HuH-7.5 (cell line): ENCODE results near the gene ANKRD18B.
"Not testable (repeated sequence)": the region's sequence is repeated elsewhere in the genome, so short reads cannot be mapped to it uniquely, and the experiment has no call there.

Source experiments
- DNase-seq: peaks from one replicate; pipeline ENCODE4 v3.0.0; 2011; ENCODE audit warnings: low spot score

Gene ANKRD18B

GRCh38 chr9:33535541-33535940 is 11.5 kb downstream of the ANKRD18B start:
- DNase-seq, result no peak

GRCh38 chr9:33543463-33543862 is 19.4 kb downstream of the ANKRD18B start:
- DNase-seq, result not testable (repeated sequence)

- not testable (repeated sequence) for DNase-seq
Measured at GRCh38 chr9:33545715-33546114, 21.7 kb downstream of the ANKRD18B start.

GRCh38 chr9:33548816-33549215 is 24.8 kb downstream of the ANKRD18B start:
- DNase-seq, result not testable (repeated sequence)

GRCh38 chr9:33549418-33549817 is 25.4 kb downstream of the ANKRD18B start:
- not testable (repeated sequence) for DNase-seq

GRCh38 chr9:33551183-33551582 is 27.1 kb downstream of the ANKRD18B start:
- DNase-seq, result not testable (repeated sequence)

GRCh38 chr9:33552315-33552725 is 28.3 kb downstream of the ANKRD18B start:
- not testable (repeated sequence) for DNase-seq

- DNase-seq, result not testable (repeated sequence)
Measured at GRCh38 chr9:33560217-33560616, 36.2 kb downstream of the ANKRD18B start.

GRCh38 chr9:33562196-33562595 is 38.1 kb downstream of the ANKRD18B start:
- DNase-seq, result not testable (repeated sequence)

GRCh38 chr9:33567776-33568175 is 43.7 kb downstream of the ANKRD18B start:
- not testable (repeated sequence) for DNase-seq

GRCh38 chr9:33577786-33578185 is 53.7 kb downstream of the ANKRD18B start:
- DNase-seq, result not testable (repeated sequence)

GRCh38 chr9:33579996-33580395 is 55.9 kb downstream of the ANKRD18B start:
- DNase-seq, result not testable (repeated sequence)

- DNase-seq, result not testable (repeated sequence)
Measured at GRCh38 chr9:33582686-33583085, 58.6 kb downstream of the ANKRD18B start.

GRCh38 chr9:33586128-33586527 is 62.1 kb downstream of the ANKRD18B start:
- DNase-seq, result not testable (repeated sequence)

- DNase-seq, result not testable (repeated sequence)
Measured at GRCh38 chr9:33587799-33588198, 63.7 kb downstream of the ANKRD18B start.

GRCh38 chr9:33588876-33589275 is 64.8 kb downstream of the ANKRD18B start:
- DNase-seq, result not testable (repeated sequence)

GRCh38 chr9:33590857-33591256 is 66.8 kb downstream of the ANKRD18B start:
- DNase-seq, result not testable (repeated sequence)

GRCh38 chr9:33596974-33597373 is 72.9 kb downstream of the ANKRD18B start:
- DNase-seq, result not testable (repeated sequence)

- not testable (repeated sequence) for DNase-seq
Measured at GRCh38 chr9:33597386-33597785, 73.3 kb downstream of the ANKRD18B start.

GRCh38 chr9:33598796-33599379 is 74.8 kb downstream of the ANKRD18B start:
- DNase-seq, result not testable (repeated sequence)

- DNase-seq, result not testable (repeated sequence)
Measured at GRCh38 chr9:33600911-33601310, 76.9 kb downstream of the ANKRD18B start.

- not testable (repeated sequence) for DNase-seq
Measured at GRCh38 chr9:33604249-33604648, 80.2 kb downstream of the ANKRD18B start.

GRCh38 chr9:33604936-33605335 is 80.9 kb downstream of the ANKRD18B start:
- DNase-seq, result not testable (repeated sequence)

GRCh38 chr9:33611358-33611757 is 87.3 kb downstream of the ANKRD18B start:
- DNase-seq, result no peak
